ENCODE data around the gene VPS41.

DNA sequence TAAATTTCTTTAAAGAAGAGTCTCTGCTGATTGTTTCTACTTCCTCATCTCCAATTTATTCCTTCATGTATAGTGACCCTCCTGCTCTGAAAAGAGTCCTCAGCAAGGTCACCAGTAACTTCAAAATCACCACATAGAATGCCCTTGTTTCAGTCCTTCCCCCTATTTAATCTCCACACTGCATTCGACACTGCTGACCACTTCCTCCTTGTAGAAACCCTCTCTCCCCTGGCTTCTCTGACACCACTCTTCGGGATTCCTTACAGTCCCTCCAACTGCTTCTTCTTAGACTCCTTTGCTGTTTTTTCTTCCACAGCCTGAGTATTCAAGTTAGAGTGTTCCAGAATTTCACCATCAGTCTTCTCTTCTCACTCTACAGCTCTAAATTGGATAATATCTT lies 89.5 kb downstream of the VPS41 start:
- TF ChIP-seq POLR2A (IDR thresholded peaks at IDR 0.05), result no peak
- TF ChIP-seq, protein P1, sequence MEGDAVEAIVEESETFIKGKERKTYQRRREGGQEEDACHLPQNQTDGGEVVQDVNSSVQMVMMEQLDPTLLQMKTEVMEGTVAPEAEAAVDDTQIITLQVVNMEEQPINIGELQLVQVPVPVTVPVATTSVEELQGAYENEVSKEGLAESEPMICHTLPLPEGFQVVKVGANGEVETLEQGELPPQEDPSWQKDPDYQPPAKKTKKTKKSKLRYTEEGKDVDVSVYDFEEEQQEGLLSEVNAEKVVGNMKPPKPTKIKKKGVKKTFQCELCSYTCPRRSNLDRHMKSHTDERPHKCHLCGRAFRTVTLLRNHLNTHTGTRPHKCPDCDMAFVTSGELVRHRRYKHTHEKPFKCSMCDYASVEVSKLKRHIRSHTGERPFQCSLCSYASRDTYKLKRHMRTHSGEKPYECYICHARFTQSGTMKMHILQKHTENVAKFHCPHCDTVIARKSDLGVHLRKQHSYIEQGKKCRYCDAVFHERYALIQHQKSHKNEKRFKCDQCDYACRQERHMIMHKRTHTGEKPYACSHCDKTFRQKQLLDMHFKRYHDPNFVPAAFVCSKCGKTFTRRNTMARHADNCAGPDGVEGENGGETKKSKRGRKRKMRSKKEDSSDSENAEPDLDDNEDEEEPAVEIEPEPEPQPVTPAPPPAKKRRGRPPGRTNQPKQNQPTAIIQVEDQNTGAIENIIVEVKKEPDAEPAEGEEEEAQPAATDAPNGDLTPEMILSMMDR (IDR thresholded peaks at IDR 0.05), result no peak
